A549 (cell line): ENCODE results near the gene ANKRD18A.
"Not testable (repeated sequence)": the region's sequence is repeated elsewhere in the genome, so short reads cannot be mapped to it uniquely, and the experiment has no call there.

Experiments used
- CEBPB ChIP-seq, 2 experiments: fragments of >200 bp in 1 of 2; sonication (Bioruptor Twin) in 1 of 2; formaldehyde crosslinking in 1 of 2; IDR thresholded peaks; 2 replicates each; pipeline ENCODE4 v1.6.1; 2012 to 2016
- CHD2 ChIP-seq: fragments of 150-350 bp; IDR thresholded peaks from 2 replicates; pipeline ENCODE4 v1.6.1; 2014; ENCODE audit warnings: low read length; ENCODE audit not compliant: partially characterized antibody
- E2F6 ChIP-seq: IDR thresholded peaks from 2 replicates; pipeline ENCODE4 v1.6.1; 2012; ENCODE audit warnings: low read depth, borderline replicate concordance
- EP300 ChIP-seq, 2 experiments: fragments of >200 bp; sonication (Bioruptor Twin); formaldehyde crosslinking; IDR thresholded peaks; 2 replicates in 1 of 2; 3 replicates in 1 of 2; pipeline ENCODE4 v1.6.1; 2016 to 2017
- FOSL2 ChIP-seq, 2 experiments: fragments of 450-650 bp in 1 of 2; fragments of >200 bp in 1 of 2; sonication (Bioruptor Twin) in 1 of 2; formaldehyde crosslinking; IDR thresholded peaks; 2 replicates each; pipeline versions ENCODE4 v1.5.0 to v1.6.1; 2016 to 2020; ENCODE audit warnings: mild to moderate bottlenecking in 1 of 2, moderate library complexity in 1 of 2
- JUN ChIP-seq, 2 experiments: fragments of >200 bp; sonication (Bioruptor Twin); formaldehyde crosslinking; IDR thresholded peaks; 2 replicates in 1 of 2; 3 replicates in 1 of 2; pipeline ENCODE4 v1.6.1; 2016 to 2017
- JUNB ChIP-seq: fragments of >200 bp; sonication (Bioruptor Twin); formaldehyde crosslinking; IDR thresholded peaks from 2 replicates; pipeline ENCODE4 v1.6.1; 2016
- KDM1A ChIP-seq: fragments of 200-600 bp; sonication (generic); IDR thresholded peaks from 2 replicates; pipeline ENCODE4 v1.6.1; 2016; ENCODE audit warnings: low read depth, mild to moderate bottlenecking
- MAFK ChIP-seq: fragments of 450-650 bp; IDR thresholded peaks from 2 replicates; pipeline ENCODE4 v1.6.1; 2014; ENCODE audit not compliant: partially characterized antibody
- NFE2L2 ChIP-seq: fragments of 150-350 bp; conservative IDR thresholded peaks from 2 replicates; pipeline ENCODE4 v1.6.1; 2014; ENCODE audit warnings: low read length
- POLR2A ChIP-seq: IDR thresholded peaks from 2 replicates; pipeline ENCODE4 v1.6.1; 2012; ENCODE audit warnings: mild to moderate bottlenecking, low read length
- RAD21 ChIP-seq, 2 experiments: fragments of >200 bp in 1 of 2; sonication (Bioruptor Twin) in 1 of 2; formaldehyde crosslinking in 1 of 2; IDR thresholded peaks in 1 of 2; conservative IDR thresholded peaks in 1 of 2; 2 replicates in 1 of 2; 3 replicates in 1 of 2; pipeline ENCODE4 v1.6.1; 2012 to 2018; ENCODE audit warnings: inconsistent platforms in 1 of 2
- SMC3 ChIP-seq: fragments of >200 bp; sonication (Bioruptor Twin); formaldehyde crosslinking; IDR thresholded peaks from 3 replicates; pipeline ENCODE4 v1.6.1; 2018; ENCODE audit warnings: inconsistent platforms
- TF ChIP-seq, protein P1 (sequence below): fragments of >200 bp; sonication (Bioruptor Twin); formaldehyde crosslinking; IDR thresholded peaks from 3 replicates; pipeline ENCODE4 v1.5.1; 2016

GRCh38 chr9:38559172-38559571, 61.2 kb downstream of the ANKRD18A start:
- TF ChIP-seq POLR2A; CEBPB (IDR thresholded peaks at IDR 0.05); CHD2; EP300 (IDR thresholded peaks at IDR 0.05); MAFK; FOSL2 (IDR thresholded peaks at IDR 0.05); FOSL2 (CRISPR knock-in tag; IDR thresholded peaks at IDR 0.05); JUNB; RAD21 (conservative IDR thresholded peaks at IDR 0.05 in 1 of 2, IDR thresholded peaks at IDR 0.05 in 1 of 2); NFE2L2; SMC3; KDM1A; JUN (IDR thresholded peaks at IDR 0.05); E2F6: not testable (repeated sequence)
- TF ChIP-seq, protein P1, sequence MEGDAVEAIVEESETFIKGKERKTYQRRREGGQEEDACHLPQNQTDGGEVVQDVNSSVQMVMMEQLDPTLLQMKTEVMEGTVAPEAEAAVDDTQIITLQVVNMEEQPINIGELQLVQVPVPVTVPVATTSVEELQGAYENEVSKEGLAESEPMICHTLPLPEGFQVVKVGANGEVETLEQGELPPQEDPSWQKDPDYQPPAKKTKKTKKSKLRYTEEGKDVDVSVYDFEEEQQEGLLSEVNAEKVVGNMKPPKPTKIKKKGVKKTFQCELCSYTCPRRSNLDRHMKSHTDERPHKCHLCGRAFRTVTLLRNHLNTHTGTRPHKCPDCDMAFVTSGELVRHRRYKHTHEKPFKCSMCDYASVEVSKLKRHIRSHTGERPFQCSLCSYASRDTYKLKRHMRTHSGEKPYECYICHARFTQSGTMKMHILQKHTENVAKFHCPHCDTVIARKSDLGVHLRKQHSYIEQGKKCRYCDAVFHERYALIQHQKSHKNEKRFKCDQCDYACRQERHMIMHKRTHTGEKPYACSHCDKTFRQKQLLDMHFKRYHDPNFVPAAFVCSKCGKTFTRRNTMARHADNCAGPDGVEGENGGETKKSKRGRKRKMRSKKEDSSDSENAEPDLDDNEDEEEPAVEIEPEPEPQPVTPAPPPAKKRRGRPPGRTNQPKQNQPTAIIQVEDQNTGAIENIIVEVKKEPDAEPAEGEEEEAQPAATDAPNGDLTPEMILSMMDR, result not testable (repeated sequence)
